Spleen (tissue), 11 donors: ENCODE measurements around the gene FITM1. TPM values are rescaled to one million over a fixed set of nuclear protein-coding genes. Genes with fewer than 3 reads are reported as not detected.

Experiments
- DNase-seq: peaks from one replicate; pipeline ENCODE4 v3.0.0-alpha.2; 2020
- H3K27ac ChIP-seq, 8 donors: fragments of 200-600 bp; sonication (generic) in 7 of 8; 1 replicate in 4 of 8; 2 replicates in 4 of 8; pipeline versions ENCODE4 v1.5.0 to v1.8.0; 2016 to 2021; ENCODE audit warnings: inconsistent platforms in 4 of 8, mild to moderate bottlenecking in 4 of 8, moderate library complexity in 1 of 8
- H3K27me3 ChIP-seq, 7 donors: fragments of 200-600 bp; sonication (generic) in 6 of 7; replicated peaks in 1 of 7; 1 replicate in 4 of 7; 2 replicates in 3 of 7; pipeline versions ENCODE4 v1.5.0 to v1.8.0; 2016 to 2021; ENCODE audit warnings: inconsistent platforms in 3 of 7, mild to moderate bottlenecking in 1 of 7
- H3K36me3 ChIP-seq, 6 donors: fragments of 200-600 bp; sonication (generic) in 5 of 6; 1 replicate in 4 of 6; 2 replicates in 2 of 6; pipeline versions ENCODE4 v1.5.0 to v1.8.0; 2016 to 2021; ENCODE audit warnings: inconsistent platforms in 2 of 6
- H3K4me1 ChIP-seq, 6 donors: fragments of 200-600 bp; sonication (generic) in 5 of 6; 1 replicate in 3 of 6; 2 replicates in 3 of 6; pipeline versions ENCODE4 v1.5.0 to v1.8.0; 2016 to 2021; ENCODE audit warnings: inconsistent platforms in 3 of 6
- H3K4me3 ChIP-seq, 8 donors: fragments of 200-600 bp; sonication (generic) in 7 of 8; 1 replicate in 4 of 8; 2 replicates in 4 of 8; pipeline versions ENCODE4 v1.5.0 to v1.8.0; 2016 to 2021; ENCODE audit warnings: inconsistent platforms in 4 of 8, mild to moderate bottlenecking in 4 of 8, moderate library complexity in 2 of 8
- H3K9me3 ChIP-seq, 8 donors: fragments of 200-600 bp; sonication (generic) in 7 of 8; 1 replicate in 4 of 8; 2 replicates in 4 of 8; pipeline versions ENCODE4 v1.5.0 to v1.8.0; 2016 to 2021; ENCODE audit warnings: inconsistent platforms in 4 of 8
- POLR2A ChIP-seq, 3 donors: fragments of 450-650 bp; IDR thresholded peaks; one replicate each; pipeline ENCODE4 v1.5.1; 2017; ENCODE audit warnings: antibody characterized with exemption in 3 of 3, mild to moderate bottlenecking in 1 of 3
- POLR2AphosphoS5 ChIP-seq, 3 donors: sonication (generic); formaldehyde crosslinking; IDR thresholded peaks; one replicate each; pipeline ENCODE4 v1.5.1; 2017; ENCODE audit warnings: antibody characterized with exemption in 3 of 3
- WGBS, 5 donors: extraction: QIAGEN DNeasy Blood & Tissue Kit in 3 of 5; methylation state at CpG; one replicate each; pipeline versions ENCODE4 v1.1.5 to v1.1.7; 2013 to 2018; 5-methylcytosine and 5-hydroxymethylcytosine counted together
- intact Hi-C: fragments of 100-400 bp; cut with DNase I; formaldehyde crosslinking; loops from one replicate; pipeline ENCODE4 v1.15.0; 2023; ENCODE audit warnings: low total_unique reads
- polyA plus RNA-seq, 3 donors: library from polyadenylated mRNA; stranded (reverse); fragments of 200-250 nt; gene quantifications; one replicate each; pipeline ENCODE4 v1.2.1, GENCODE V29; 2013
- total RNA-seq, 7 donors: library from RNA; depleted of rRNA in 3 of 7; stranded (reverse); fragments of >200 nt in 3 of 7; fragmentation: NEBNext Ultra II Directional in 4 of 7; extraction: Animal tissue kit (Norgen Biotek cat#: 25700) in 4 of 7; gene quantifications; one replicate each; pipeline versions ENCODE4 v1.1.0 to v1.2.1, GENCODE V29; 2016 to 2021
- TF ChIP-seq, protein P1 (sequence below), 11 experiments: fragments of 200-600 bp in 7 of 11; fragments of 450-650 bp in 4 of 11; sonication (generic) in 4 of 11; IDR thresholded peaks in 8 of 11; conservative IDR thresholded peaks in 3 of 11; 1 replicate in 7 of 11; 2 replicates in 4 of 11; pipeline versions ENCODE4 v1.4.0 to v1.8.0; 2016 to 2021; ENCODE audit warnings: antibody characterized with exemption in 11 of 11, inconsistent platforms in 4 of 11, mild to moderate bottlenecking in 1 of 11
- donor health status: healthy with polysubstance abuse.
- donor health status: DM: no; HTN: no; CAD: no; lungs with moderate emphysema.
- donor health status: DM: no; HTN: no; CAD: no.
- donor health status: Bipolar disorder and iron deficiency.
- donor health status: healthy.
- donor health status: DM: no; HTN: no; CAD: no.
- donor health status: DM: yes; HTN: yes; CAD: no.

The FITM1 gene
- total and polyA plus RNA-seq, 10 donors, result 3.7 to 12.9 (median 8.7) TPM

DNA sequence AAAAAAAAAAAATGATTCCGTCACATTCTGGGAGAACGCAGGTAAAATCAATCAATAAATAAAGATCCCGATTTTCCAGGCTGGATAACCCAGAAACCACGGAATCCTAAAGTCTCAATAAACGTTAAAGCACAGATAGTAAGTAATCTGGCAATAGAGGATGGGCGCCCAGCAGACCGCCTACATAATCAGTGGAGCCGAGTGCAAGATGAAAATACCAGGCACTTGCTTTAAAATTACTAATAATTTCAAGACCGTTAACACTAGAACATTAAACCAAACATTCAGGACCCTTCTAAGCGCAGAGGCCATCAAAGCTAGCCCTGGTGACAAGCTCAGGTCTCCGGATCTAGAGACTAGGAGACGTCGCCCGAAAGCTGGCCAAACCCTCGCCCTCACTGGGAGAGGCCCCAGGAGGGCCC, 17.1 kb upstream of the FITM1 start:
- Histone ChIP-seq H3K9me3 (no peaks in the 10 kb centered on the region), H3K27ac (peak overlapping the region; percentile 97 to 100 (median 98)), H3K4me3 (peak overlapping the region; percentile 46 to 85 (median 76)), H3K4me1 (peaks cover 28 to 69% (median 59%) of the 10 kb centered on the region in 6 donors), H3K36me3 (peaks cover 3 to 19% (median 14%) of the 10 kb centered on the region in 6 donors), H3K27me3 (no peaks in the 10 kb centered on the region)
- no peak for TF ChIP-seq POLR2A (IDR thresholded peaks at IDR 0.05)
- TF ChIP-seq POLR2AphosphoS5 (IDR thresholded peaks at IDR 0.05), result no peak
- TF ChIP-seq, protein P1, sequence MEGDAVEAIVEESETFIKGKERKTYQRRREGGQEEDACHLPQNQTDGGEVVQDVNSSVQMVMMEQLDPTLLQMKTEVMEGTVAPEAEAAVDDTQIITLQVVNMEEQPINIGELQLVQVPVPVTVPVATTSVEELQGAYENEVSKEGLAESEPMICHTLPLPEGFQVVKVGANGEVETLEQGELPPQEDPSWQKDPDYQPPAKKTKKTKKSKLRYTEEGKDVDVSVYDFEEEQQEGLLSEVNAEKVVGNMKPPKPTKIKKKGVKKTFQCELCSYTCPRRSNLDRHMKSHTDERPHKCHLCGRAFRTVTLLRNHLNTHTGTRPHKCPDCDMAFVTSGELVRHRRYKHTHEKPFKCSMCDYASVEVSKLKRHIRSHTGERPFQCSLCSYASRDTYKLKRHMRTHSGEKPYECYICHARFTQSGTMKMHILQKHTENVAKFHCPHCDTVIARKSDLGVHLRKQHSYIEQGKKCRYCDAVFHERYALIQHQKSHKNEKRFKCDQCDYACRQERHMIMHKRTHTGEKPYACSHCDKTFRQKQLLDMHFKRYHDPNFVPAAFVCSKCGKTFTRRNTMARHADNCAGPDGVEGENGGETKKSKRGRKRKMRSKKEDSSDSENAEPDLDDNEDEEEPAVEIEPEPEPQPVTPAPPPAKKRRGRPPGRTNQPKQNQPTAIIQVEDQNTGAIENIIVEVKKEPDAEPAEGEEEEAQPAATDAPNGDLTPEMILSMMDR (IDR thresholded peaks at IDR 0.05 in 8 of 11, conservative IDR thresholded peaks at IDR 0.05 in 3 of 11), result no peak
- intact Hi-C loops, result no loop called here
- WGBS, 5 donors, result 17 to 22% (median 20%) methylated on average over 15 of the region's 15 CpGs
- no peak for DNase-seq

DNA sequence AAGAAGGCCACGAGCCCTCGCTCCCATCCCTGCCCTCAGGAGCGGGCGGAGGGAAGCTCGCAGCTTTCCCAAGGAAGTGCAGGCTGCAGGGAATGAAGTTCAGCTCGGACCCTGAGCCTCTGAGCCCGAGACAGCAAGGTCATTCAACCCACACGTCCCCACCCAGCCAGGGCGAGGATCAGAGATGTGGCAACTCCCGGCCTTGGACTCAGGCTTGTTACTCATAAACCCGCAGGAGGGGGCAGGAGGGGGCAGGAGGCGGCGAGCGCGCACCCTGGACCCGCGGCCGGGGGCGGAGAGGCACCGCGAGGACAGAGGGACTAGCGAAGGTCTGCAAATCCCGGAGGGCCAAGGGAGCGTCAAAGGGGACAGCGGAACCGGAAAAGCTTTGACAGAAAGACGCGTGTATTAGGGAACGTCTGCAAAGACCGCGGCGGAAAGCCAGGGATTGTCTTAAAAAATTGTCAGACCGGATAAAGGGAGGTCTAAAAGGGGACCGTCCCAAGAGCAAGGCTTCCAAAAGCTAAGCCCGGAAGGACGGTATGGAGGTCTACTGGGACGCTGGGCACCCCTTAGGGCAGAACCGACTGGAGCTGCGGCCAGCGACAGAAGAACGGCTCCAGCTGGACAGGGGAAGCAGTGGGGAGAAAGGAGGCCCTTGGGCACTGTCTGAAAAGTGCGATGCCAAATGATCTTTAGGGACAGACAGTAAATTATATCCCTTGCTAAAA, 16.5 kb upstream of the FITM1 start:
- Histone ChIP-seq H3K27ac (peak overlapping the region; percentile 97 to 100 (median 98)), H3K27me3 (no peaks in the 10 kb centered on the region), H3K4me1 (peaks cover 27 to 68% (median 55%) of the 10 kb centered on the region in 6 donors), H3K4me3 (peak overlapping the region; percentile 46 to 85 (median 76)), H3K9me3 (no peaks in the 10 kb centered on the region), H3K36me3 (peaks cover 3 to 25% (median 20%) of the 10 kb centered on the region in 6 donors)
- peak; percentile 96 for DNase-seq
- 0% methylated on average over 38 to 42 of the region's 42 CpGs for WGBS, 5 donors
- TF ChIP-seq POLR2AphosphoS5 (IDR thresholded peaks at IDR 0.05) (peak; percentile 64 to 94 (median 85)), POLR2A (IDR thresholded peaks at IDR 0.05) (peak in 1 of 3 donors; percentile 82)
- TF ChIP-seq, protein P1 (IDR thresholded peaks at IDR 0.05 in 8 of 11, conservative IDR thresholded peaks at IDR 0.05 in 3 of 11), result no peak
- intact Hi-C loops, result no loop called here

DNA sequence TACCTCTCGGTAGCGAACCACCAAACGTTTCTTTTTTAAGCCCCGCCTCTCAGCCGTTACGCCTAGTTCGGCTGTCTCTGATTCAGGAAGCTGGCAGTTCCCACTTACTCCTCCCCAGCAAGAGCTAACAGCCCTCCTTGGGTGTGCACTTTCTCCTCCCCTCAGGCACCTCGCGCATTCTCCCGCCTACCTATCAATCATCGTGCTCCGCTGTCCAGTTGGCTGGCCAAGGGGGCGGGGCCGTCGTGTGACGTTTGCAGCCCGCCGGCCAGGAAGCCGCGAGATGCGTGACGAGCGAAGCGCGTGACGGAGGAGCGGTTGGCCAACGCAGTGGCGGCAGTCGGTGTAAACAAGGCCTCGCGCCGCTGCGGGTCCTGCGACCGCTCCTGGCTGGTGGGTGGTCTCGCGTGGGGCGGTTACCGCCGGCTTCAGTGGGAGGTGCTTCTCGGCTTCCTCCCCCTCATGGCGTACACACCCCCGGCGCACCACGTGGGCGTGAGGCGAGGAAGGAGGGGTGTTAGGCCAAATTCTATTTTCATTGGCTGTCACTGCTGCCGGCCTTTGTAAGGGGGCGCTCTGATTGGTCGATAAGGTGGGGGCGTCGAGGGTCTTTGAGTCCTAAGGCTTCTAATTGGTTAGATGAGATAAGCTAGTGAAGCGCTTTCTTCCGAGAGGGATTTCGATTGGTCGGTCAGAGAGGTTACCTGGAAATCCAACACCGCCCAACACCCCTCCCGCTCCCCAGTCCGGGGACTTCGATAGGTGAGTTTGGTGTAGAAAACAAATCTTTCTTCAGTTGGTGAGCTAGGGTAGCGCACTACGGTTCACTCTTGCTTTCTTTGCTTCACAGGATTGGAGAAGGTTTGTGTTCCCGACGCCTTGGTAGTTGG, 15.7 kb upstream of the FITM1 start, which contains the start of the genes DCAF11 and NRL:
TSS of gene DCAF11 (plus strand) at position 246 of the 890 bp plus-strand sequence. CDS start 818 bp downstream, outside the sequence.
TSS of gene NRL (minus strand) at position 418 of the 890 bp plus-strand sequence. CDS start 32,101 bp downstream, outside the sequence.
- intact Hi-C loops, result no loop called here

More for the DNA sequence above, 15.7 kb upstream of the FITM1 start, which contains the start of the genes DCAF11 and NRL:
- peaks cover 3 to 33% (median 28%) of the 10 kb centered on the region in 6 donors for H3K36me3 ChIP-seq
- peak; percentile 99 for DNase-seq
- TF ChIP-seq POLR2AphosphoS5 (IDR thresholded peaks at IDR 0.05), result peak; percentile 91 to 98 (median 93)
- peak in 2 of 3 donors; percentile 6 to 42 for TF ChIP-seq POLR2A (IDR thresholded peaks at IDR 0.05)
- TF ChIP-seq, protein P1 (IDR thresholded peaks at IDR 0.05 in 8 of 11, conservative IDR thresholded peaks at IDR 0.05 in 3 of 11), result peak in 4 of 11 experiments; percentile 4 to 28 (median 17)
- H3K27ac ChIP-seq, result peak within 1 kb of the TSS; percentile 97 to 100 (median 98)
- no peaks in the 10 kb centered on the region for H3K9me3 ChIP-seq
- H3K4me3 ChIP-seq, result peak within 1 kb of the TSS; percentile 60 to 85 (median 76)
- peaks cover 23 to 64% (median 47%) of the 10 kb centered on the region in 6 donors for H3K4me1 ChIP-seq
- no peaks in the 10 kb centered on the region for H3K27me3 ChIP-seq
- WGBS, 5 donors, result 0% methylated on average over 38 to 65 of the region's 65 CpGs
